C4-2B (cell line): ENCODE measurements around the gene PRDX5.

Experiments used
- H3K27ac ChIP-seq: fragments of 450-650 bp; 2 replicates; pipeline ENCODE4 v1.5.1; 2017
- CTCF ChIP-seq: fragments of 450-650 bp; conservative IDR thresholded peaks from 2 replicates; pipeline ENCODE4 v1.5.1; 2017; ENCODE audit warnings: mild to moderate bottlenecking
- ZFX ChIP-seq: fragments of 450-650 bp; IDR thresholded peaks from 2 replicates; pipeline ENCODE4 v1.6.1; 2017

The PRDX5 gene

GRCh38 chr11:64356498-64357411 is 38.8 kb downstream of the PRDX5 start:
- TF ChIP-seq ZFX (no peak), CTCF (peak; percentile 76)
- H3K27ac ChIP-seq = peak overlapping the region; percentile 13; the same call in 1 of the 2 replicates

GRCh38 chr11:64357446-64357845 is 39.5 kb downstream of the PRDX5 start:
- no peak for TF ChIP-seq CTCF
- peak overlapping the region; percentile 97; the same call in 1 of the 2 replicates for H3K27ac ChIP-seq

GRCh38 chr11:64357904-64358535 is 40.1 kb downstream of the PRDX5 start:
- no peak for TF ChIP-seq ZFX
- no peak for TF ChIP-seq CTCF
- H3K27ac ChIP-seq = peak overlapping the region; percentile 97

- peak overlapping the region; percentile 97 for H3K27ac ChIP-seq
- TF ChIP-seq CTCF (no peak), ZFX (no peak)
These were observed 40.6 kb downstream of the PRDX5 start for GRCh38 chr11:64358536-64358906.

- H3K27ac ChIP-seq = peak within 1 kb of the TSS; percentile 97
- TF ChIP-seq ZFX (peak; percentile 68; the same call in 1 of the 2 replicates), CTCF (no peak)
These were observed 41.2 kb downstream of the PRDX5 start, which contains the start of gene RPS6KA4 for GRCh38 chr11:64358907-64359711. TSS of gene RPS6KA4 (plus strand) at chr11:64359162. CDS start at chr11:64359236, 74 bp downstream.

- H3K27ac ChIP-seq = peak overlapping the region; percentile 97
- no peak for TF ChIP-seq CTCF
- no peak for TF ChIP-seq ZFX
These were observed 42.0 kb downstream of the PRDX5 start for GRCh38 chr11:64359712-64360445.
